Adrenal gland (tissue), 5 donors: ENCODE measurements around the gene EFTUD2.

ENCODE experiments used
- POLR2A ChIP-seq, 2 donors: fragments of 450-650 bp; IDR thresholded peaks; one replicate each; pipeline ENCODE4 v1.6.1; 2017; ENCODE audit warnings: antibody characterized with exemption in 2 of 2, mild to moderate bottlenecking in 2 of 2, moderate library complexity in 1 of 2
- TF ChIP-seq, protein P1 (sequence below), 6 experiments: fragments of 450-650 bp in 4 of 6; fragments of 200-600 bp in 2 of 6; sonication (generic) in 1 of 6; IDR thresholded peaks; 1 replicate in 5 of 6; 2 replicates in 1 of 6; pipeline versions ENCODE4 v1.5.1 to v1.8.0; 2016 to 2021; ENCODE audit warnings: antibody characterized with exemption in 6 of 6, mild to moderate bottlenecking in 2 of 6, moderate library complexity in 1 of 6
- donor health status: DM: no; HTN: no; CAD: no.

DNA sequence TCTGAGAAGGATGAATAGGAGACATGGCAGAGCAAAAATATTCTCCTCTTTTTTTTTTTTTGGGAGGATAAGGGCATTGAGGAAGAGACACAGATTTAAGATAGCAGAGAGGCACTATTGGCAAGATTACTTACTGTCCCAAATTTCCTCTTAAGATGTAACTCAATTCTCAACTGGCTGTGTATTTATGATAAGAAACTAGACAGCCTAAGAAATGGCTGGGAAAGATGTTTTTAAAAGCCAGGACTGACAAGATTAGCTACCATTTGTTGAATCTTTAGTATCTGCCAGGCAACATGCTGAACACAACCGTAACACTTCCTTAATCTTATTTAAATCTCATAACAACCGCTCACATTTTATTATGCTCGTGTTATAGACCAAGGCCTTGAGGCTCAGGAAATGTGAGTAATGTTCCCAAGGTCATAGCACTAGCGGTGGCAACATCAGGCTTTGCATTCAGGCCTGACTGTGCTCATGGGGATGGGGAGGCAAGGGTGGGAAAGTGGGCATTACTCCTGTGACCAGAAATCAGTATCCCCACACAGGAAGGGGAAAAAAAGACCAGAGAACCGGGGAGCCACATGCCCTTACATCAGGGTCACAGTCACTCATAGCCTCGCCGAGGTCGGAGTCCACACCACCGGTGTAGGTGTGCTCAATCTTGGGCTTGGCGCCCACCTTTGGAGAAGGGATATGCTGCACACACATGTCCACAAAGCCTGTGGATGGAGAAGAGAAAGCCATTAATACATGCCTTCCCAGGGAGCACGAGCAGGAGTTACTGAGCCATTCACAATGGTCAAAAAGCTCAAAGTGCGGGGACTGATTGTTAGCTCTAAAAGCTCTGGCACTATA, 36.0 kb downstream of the EFTUD2 start:
- TF ChIP-seq, protein P1, sequence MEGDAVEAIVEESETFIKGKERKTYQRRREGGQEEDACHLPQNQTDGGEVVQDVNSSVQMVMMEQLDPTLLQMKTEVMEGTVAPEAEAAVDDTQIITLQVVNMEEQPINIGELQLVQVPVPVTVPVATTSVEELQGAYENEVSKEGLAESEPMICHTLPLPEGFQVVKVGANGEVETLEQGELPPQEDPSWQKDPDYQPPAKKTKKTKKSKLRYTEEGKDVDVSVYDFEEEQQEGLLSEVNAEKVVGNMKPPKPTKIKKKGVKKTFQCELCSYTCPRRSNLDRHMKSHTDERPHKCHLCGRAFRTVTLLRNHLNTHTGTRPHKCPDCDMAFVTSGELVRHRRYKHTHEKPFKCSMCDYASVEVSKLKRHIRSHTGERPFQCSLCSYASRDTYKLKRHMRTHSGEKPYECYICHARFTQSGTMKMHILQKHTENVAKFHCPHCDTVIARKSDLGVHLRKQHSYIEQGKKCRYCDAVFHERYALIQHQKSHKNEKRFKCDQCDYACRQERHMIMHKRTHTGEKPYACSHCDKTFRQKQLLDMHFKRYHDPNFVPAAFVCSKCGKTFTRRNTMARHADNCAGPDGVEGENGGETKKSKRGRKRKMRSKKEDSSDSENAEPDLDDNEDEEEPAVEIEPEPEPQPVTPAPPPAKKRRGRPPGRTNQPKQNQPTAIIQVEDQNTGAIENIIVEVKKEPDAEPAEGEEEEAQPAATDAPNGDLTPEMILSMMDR (IDR thresholded peaks at IDR 0.05): no peak
- TF ChIP-seq POLR2A (IDR thresholded peaks at IDR 0.05): no peak
